Measurements from ENCODE around the gene GP2. TPM values are rescaled to one million over a fixed set of nuclear protein-coding genes. Genes with fewer than 3 reads are reported as not detected.

The GP2 gene
- total and polyA plus RNA-seq, 2 of the 4 experiments (the other 2 are of a cell fraction): not detected

DNA sequence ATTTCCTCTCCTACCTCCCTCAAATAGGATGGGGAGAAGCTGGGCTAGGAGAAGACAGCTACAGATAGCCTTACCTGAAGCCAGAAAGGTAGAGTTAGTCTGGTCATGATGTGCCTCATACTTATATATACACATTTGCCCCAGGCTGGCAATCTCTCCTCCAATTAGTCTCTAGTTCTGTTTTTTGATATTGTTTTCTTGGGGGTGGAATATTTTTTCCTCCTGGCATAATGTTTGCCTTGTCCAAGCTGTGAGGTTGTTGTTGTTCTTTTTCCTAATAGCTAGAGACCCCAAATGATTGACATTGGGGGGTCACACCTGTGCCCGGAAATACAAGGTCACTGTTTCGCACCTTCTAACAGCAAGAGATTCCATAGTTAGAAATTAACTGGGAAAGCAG, 25.3 kb upstream of the GP2 start, which contains the start of gene UMOD:
TSS of gene UMOD (minus strand) at position 101 of the 400 bp plus-strand sequence. CDS start 1,978 bp downstream, outside the sequence.
- peaks cover 13% of the 10 kb centered on the region; the same call in 1 of the 2 replicates for H3K9me3 ChIP-seq (ENCODE audit: control insufficient read depth, insufficient read depth, low read length)
- no peak within 1 kb of the TSS for H3K4me3 ChIP-seq (ENCODE audit: insufficient read depth, low read depth, low read length)
- H3K9ac ChIP-seq (ENCODE audit: low read depth, low read length): no peak within 1 kb of the TSS
- no peaks in the 10 kb centered on the region for H3K79me1 ChIP-seq (ENCODE audit: low read depth in 1 of 2, low read length in 2 of 2)
- ChIA-PET CTCF (no interaction called here), POLR2A (ENCODE audit: unreplicated experiment) (no interaction called here)
- no TSS peak for BruUV-seq (replicated peaks)
- no peaks in the 10 kb centered on the region for H3K27me3 ChIP-seq (ENCODE audit: control insufficient read depth, insufficient read depth, low read length)
- no peak within 1 kb of the TSS for H4K5ac ChIP-seq (ENCODE audit: low read depth, low read length)
- H4K20me1 ChIP-seq (ENCODE audit: insufficient read depth, low read length): no peaks in the 10 kb centered on the region
- H2BK15ac ChIP-seq (ENCODE audit: low read depth, low read length): no peak within 1 kb of the TSS
- no peak within 1 kb of the TSS for H2BK120ac ChIP-seq (ENCODE audit: low read depth, low read length)
- H4K91ac ChIP-seq (ENCODE audit: insufficient read depth, low read depth, low read length): no peak within 1 kb of the TSS
- H3K18ac ChIP-seq (ENCODE audit: low read depth, low read length): no peak within 1 kb of the TSS
- H3K56ac ChIP-seq (ENCODE audit: extremely low read depth, insufficient read depth, low read length): no peak within 1 kb of the TSS
- in situ Hi-C loops (cut with MboI; ENCODE audit: low sequenced_read_pairs) (no loop called here), intact Hi-C loops (cut with micrococcal nuclease) (no loop called here), dilution Hi-C loops (cut with HindIII; ENCODE audit: low sequenced_read_pairs, unreplicated experiment) (no loop called here)
- WGBS, 2 experiments (ENCODE audit: extremely low coverage in 2 of 2, insufficient read length in 1 of 2): 50% methylated on average over 2 of the region's 2 CpGs; no CpG with 5 or more reads in 1 of the 2 experiments
- no peak for TF ChIP-seq NFE2L2 (IDR thresholded peaks at IDR 0.05; ENCODE audit: low read depth, low read length)
- no peak for TF ChIP-seq MAFK (IDR thresholded peaks at IDR 0.05; ENCODE audit: low read depth, low read length)
- TF ChIP-seq SMC3 (IDR thresholded peaks at IDR 0.05; ENCODE audit: low read depth, low read length): no peak
- TF ChIP-seq, protein P1, sequence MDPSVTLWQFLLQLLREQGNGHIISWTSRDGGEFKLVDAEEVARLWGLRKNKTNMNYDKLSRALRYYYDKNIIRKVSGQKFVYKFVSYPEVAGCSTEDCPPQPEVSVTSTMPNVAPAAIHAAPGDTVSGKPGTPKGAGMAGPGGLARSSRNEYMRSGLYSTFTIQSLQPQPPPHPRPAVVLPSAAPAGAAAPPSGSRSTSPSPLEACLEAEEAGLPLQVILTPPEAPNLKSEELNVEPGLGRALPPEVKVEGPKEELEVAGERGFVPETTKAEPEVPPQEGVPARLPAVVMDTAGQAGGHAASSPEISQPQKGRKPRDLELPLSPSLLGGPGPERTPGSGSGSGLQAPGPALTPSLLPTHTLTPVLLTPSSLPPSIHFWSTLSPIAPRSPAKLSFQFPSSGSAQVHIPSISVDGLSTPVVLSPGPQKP (IDR thresholded peaks at IDR 0.05; ENCODE audit: borderline replicate concordance, low read depth, low read length): no peak
- TF ChIP-seq POLR2A (IDR thresholded peaks at IDR 0.05; ENCODE audit: low read depth, low read length): no peak
- TF ChIP-seq BHLHE40 (IDR thresholded peaks at IDR 0.05; ENCODE audit: low read depth, low read length): no peak
- no peak for TF ChIP-seq CEBPB (IDR thresholded peaks at IDR 0.05; ENCODE audit: low read depth, low read length)
- TF ChIP-seq, protein P2, sequence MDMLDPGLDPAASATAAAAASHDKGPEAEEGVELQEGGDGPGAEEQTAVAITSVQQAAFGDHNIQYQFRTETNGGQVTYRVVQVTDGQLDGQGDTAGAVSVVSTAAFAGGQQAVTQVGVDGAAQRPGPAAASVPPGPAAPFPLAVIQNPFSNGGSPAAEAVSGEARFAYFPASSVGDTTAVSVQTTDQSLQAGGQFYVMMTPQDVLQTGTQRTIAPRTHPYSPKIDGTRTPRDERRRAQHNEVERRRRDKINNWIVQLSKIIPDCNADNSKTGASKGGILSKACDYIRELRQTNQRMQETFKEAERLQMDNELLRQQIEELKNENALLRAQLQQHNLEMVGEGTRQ (IDR thresholded peaks at IDR 0.05; ENCODE audit: low read depth, low read length): no peak
- TF ChIP-seq MAZ (IDR thresholded peaks at IDR 0.05; ENCODE audit: borderline replicate concordance, low read depth, low read length): no peak
- TF ChIP-seq CHD1 (IDR thresholded peaks at IDR 0.05; ENCODE audit: low read depth, low read length): no peak
- no peak for TF ChIP-seq FOS (IDR thresholded peaks at IDR 0.05; ENCODE audit: low read depth, low read length)
- no peak for TF ChIP-seq RCOR1 (IDR thresholded peaks at IDR 0.05; ENCODE audit: insufficient replicate concordance, low read length)
- no peak within 1 kb of the TSS for H2AK9ac ChIP-seq (replicated peaks; ENCODE audit: low read depth, low read length, poor library complexity)
- no peak within 1 kb of the TSS for H3K4ac ChIP-seq (ENCODE audit: low read depth, low read length)
- no peak within 1 kb of the TSS for H2AFZ ChIP-seq (replicated peaks; ENCODE audit: low read length, poor library complexity)
- no peak within 1 kb of the TSS for H3K14ac ChIP-seq (replicated peaks; ENCODE audit: low read depth, low read length)
- H3K27ac ChIP-seq (ENCODE audit: insufficient read depth, low read length): no peak within 1 kb of the TSS
- no peak within 1 kb of the TSS for H3K4me2 ChIP-seq (ENCODE audit: low read depth, low read length)
- no peak within 1 kb of the TSS for H2BK5ac ChIP-seq (ENCODE audit: low read depth, low read length, poor library complexity, severe bottlenecking)
- H3K9me1 ChIP-seq (ENCODE audit: insufficient read depth, low read length): no peaks in the 10 kb centered on the region
- ATAC-seq (ENCODE audit: low read depth): no peak
- H2AK5ac ChIP-seq (ENCODE audit: low read depth, low read length): no peak within 1 kb of the TSS
- no peaks in the 10 kb centered on the region for H3K36me3 ChIP-seq (ENCODE audit: control insufficient read depth, insufficient read depth, low read length)
- H4K8ac ChIP-seq (ENCODE audit: low read depth in 2 of 2, low read length in 2 of 2): no peak within 1 kb of the TSS
- no peak within 1 kb of the TSS for H2BK20ac ChIP-seq (ENCODE audit: low read depth, low read length)
- no peak for DNase-seq
- no peaks in the 10 kb centered on the region for H3K4me1 ChIP-seq (ENCODE audit: control insufficient read depth, insufficient read depth, low read length)
- no peak within 1 kb of the TSS for H3K23ac ChIP-seq (ENCODE audit: low read depth, low read length)
